VCaP (cell line): ENCODE measurements around the gene ZNF646.
"Not testable (repeated sequence)": the region's sequence is repeated elsewhere in the genome, so short reads cannot be mapped to it uniquely, and the experiment has no call there.

ENCODE experiments used
- H3K27ac ChIP-seq: fragments of 450-650 bp; 2 replicates; pipeline ENCODE4 v1.5.1; 2017
- CTCF ChIP-seq: fragments of 450-650 bp; conservative IDR thresholded peaks from 2 replicates; pipeline ENCODE4 v1.5.1; 2017; ENCODE audit warnings: mild to moderate bottlenecking, moderate library complexity

ZNF646 gene

GRCh38 chr16:31094088-31094423 lies 19.8 kb downstream of the ZNF646 start:
- H3K27ac ChIP-seq = peak overlapping the region; percentile 76
- no peak for TF ChIP-seq CTCF

GRCh38 chr16:31094424-31095120 lies 20.4 kb downstream of the ZNF646 start, which contains the start of gene VKORC1:
Gene VKORC1 (minus strand): TSS chr16:31094797. CDS start chr16:31094729, 68 bp downstream.
- H3K27ac ChIP-seq = peak within 1 kb of the TSS; percentile 76
- TF ChIP-seq CTCF = no peak

- no peak for TF ChIP-seq CTCF
- H3K27ac ChIP-seq = no peak overlapping the region
These were observed 25.8 kb downstream of the ZNF646 start for GRCh38 chr16:31099860-31100638.

- not testable (repeated sequence) for H3K27ac ChIP-seq
These were observed 26.8 kb downstream of the ZNF646 start for GRCh38 chr16:31100876-31101641.

GRCh38 chr16:31105677-31106213 lies 31.5 kb downstream of the ZNF646 start:
- H3K27ac ChIP-seq = peak overlapping the region; percentile 31; the same call in 1 of the 2 replicates
- peak; percentile 83 for TF ChIP-seq CTCF

GRCh38 chr16:31106509-31107464 lies 32.6 kb downstream of the ZNF646 start:
- no peak overlapping the region for H3K27ac ChIP-seq
- no peak for TF ChIP-seq CTCF

- no peak for TF ChIP-seq CTCF
These were observed 33.2 kb downstream of the ZNF646 start for GRCh38 chr16:31107465-31107867.

More at GRCh38 chr16:31107465-31107867, 33.2 kb downstream of the ZNF646 start:
- no peak overlapping the region for H3K27ac ChIP-seq
